Measurements from ENCODE around the gene SUSD1.

The SUSD1 gene

DNA sequence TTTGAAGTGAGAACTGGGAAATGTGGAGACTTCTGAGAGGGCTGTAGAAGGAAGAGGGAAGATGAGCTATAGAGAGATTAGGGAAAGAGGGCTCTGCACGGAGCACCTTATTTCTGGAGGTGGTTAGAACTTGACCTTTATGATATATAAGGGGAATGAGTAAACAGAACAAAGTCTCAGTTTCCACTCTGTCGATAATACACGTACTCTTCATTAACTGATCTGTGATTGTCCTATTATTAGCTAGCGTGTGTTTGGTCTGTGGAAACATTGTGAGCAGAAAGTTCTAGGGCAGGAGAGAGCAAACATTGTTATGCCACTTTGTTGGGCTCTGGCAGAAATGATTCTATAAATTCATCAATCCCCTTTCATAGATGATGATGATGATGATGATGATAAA lies 159.9 kb downstream of the SUSD1 start:
- TF ChIP-seq TSHZ2 (CRISPR knock-in tag; IDR thresholded peaks at IDR 0.05) = no peak
- TF ChIP-seq ESRRG (CRISPR knock-in tag; IDR thresholded peaks at IDR 0.05) = no peak
- TF ChIP-seq ZNF8 (CRISPR knock-in tag; IDR thresholded peaks at IDR 0.05) = no peak
- no peak for TF ChIP-seq BACH2 (CRISPR knock-in tag; IDR thresholded peaks at IDR 0.05; ENCODE audit: borderline replicate concordance)
- TF ChIP-seq PPARA (CRISPR knock-in tag; IDR thresholded peaks at IDR 0.05; ENCODE audit: borderline replicate concordance) = no peak
- no peak for TF ChIP-seq ZNF565 (CRISPR knock-in tag; conservative IDR thresholded peaks at IDR 0.05; ENCODE audit: low read depth)
- TF ChIP-seq ARNTL (CRISPR knock-in tag; IDR thresholded peaks at IDR 0.05; ENCODE audit: borderline replicate concordance, low read depth) = no peak
- TF ChIP-seq TOX (CRISPR knock-in tag; IDR thresholded peaks at IDR 0.05; ENCODE audit: borderline replicate concordance) = no peak
- TF ChIP-seq, protein P1, sequence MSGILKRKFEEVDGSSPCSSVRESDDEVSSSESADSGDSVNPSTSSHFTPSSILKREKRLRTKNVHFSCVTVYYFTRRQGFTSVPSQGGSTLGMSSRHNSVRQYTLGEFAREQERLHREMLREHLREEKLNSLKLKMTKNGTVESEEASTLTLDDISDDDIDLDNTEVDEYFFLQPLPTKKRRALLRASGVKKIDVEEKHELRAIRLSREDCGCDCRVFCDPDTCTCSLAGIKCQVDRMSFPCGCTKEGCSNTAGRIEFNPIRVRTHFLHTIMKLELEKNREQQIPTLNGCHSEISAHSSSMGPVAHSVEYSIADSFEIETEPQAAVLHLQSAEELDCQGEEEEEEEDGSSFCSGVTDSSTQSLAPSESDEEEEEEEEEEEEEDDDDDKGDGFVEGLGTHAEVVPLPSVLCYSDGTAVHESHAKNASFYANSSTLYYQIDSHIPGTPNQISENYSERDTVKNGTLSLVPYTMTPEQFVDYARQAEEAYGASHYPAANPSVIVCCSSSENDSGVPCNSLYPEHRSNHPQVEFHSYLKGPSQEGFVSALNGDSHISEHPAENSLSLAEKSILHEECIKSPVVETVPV (CRISPR knock-in tag; IDR thresholded peaks at IDR 0.05) = no peak
- no peak for TF ChIP-seq POU6F1 (CRISPR knock-in tag; IDR thresholded peaks at IDR 0.05; ENCODE audit: borderline replicate concordance, low read depth)
- ATAC-seq = no peak

DNA sequence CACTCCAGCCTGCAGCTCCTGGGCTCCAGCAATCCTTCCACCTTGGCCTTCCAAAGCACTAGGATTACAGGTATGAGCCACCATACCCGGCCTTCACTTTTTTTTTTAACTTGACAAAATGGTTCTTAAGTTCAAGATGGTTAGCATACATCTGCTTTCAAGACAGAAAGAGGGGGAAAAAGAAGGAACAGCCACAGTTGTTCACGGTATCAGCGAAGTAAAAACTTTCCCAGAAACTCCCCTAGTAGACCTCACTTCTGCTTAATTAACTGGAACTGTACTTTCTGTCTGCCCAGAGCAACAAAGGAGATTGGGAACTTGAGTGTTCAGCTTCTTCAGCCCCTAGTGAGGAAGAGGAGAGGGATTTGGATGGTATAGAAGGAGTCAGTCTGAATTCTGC lies 161.8 kb downstream of the SUSD1 start:
- ATAC-seq = no peak
- TF ChIP-seq GLIS3 (CRISPR knock-in tag; IDR thresholded peaks at IDR 0.05) (no peak), ISL1 (CRISPR knock-in tag; IDR thresholded peaks at IDR 0.05) (no peak), ZNF70 (CRISPR knock-in tag; IDR thresholded peaks at IDR 0.05) (no peak), CREB5 (CRISPR knock-in tag; IDR thresholded peaks at IDR 0.05; ENCODE audit: low read depth) (no peak)

GRCh38 chr9:112012026-112012902 lies 162.8 kb downstream of the SUSD1 start:
- TF ChIP-seq ISL1 (CRISPR knock-in tag; IDR thresholded peaks at IDR 0.05) = peak; percentile 51
- no peak for TF ChIP-seq BACH2 (CRISPR knock-in tag; IDR thresholded peaks at IDR 0.05; ENCODE audit: borderline replicate concordance)
- no peak for TF ChIP-seq ESRRG (CRISPR knock-in tag; IDR thresholded peaks at IDR 0.05)
- TF ChIP-seq ZFP3 (CRISPR knock-in tag; IDR thresholded peaks at IDR 0.05) = peak; percentile 73
- ATAC-seq = peak; percentile 95

GRCh38 chr9:112011051-112011620 lies 164.0 kb downstream of the SUSD1 start:
- ATAC-seq = peak; percentile 8; the same call in 2 of the 3 replicates
- TF ChIP-seq ESRRG (CRISPR knock-in tag; IDR thresholded peaks at IDR 0.05) (no peak), ZFP3 (CRISPR knock-in tag; IDR thresholded peaks at IDR 0.05) (no peak), OSR1 (CRISPR knock-in tag; IDR thresholded peaks at IDR 0.05) (no peak), TCF4 (CRISPR knock-in tag; IDR thresholded peaks at IDR 0.05; ENCODE audit: borderline replicate concordance) (no peak), POU6F1 (CRISPR knock-in tag; IDR thresholded peaks at IDR 0.05; ENCODE audit: borderline replicate concordance, low read depth) (no peak), BACH2 (CRISPR knock-in tag; IDR thresholded peaks at IDR 0.05; ENCODE audit: borderline replicate concordance) (no peak), PATZ1 (CRISPR knock-in tag; IDR thresholded peaks at IDR 0.05; ENCODE audit: borderline replicate concordance) (no peak), PPARA (CRISPR knock-in tag; IDR thresholded peaks at IDR 0.05; ENCODE audit: borderline replicate concordance) (no peak), SNAI2 (CRISPR knock-in tag; IDR thresholded peaks at IDR 0.05) (no peak), GLIS3 (CRISPR knock-in tag; IDR thresholded peaks at IDR 0.05) (no peak), ZFP30 (CRISPR knock-in tag; IDR thresholded peaks at IDR 0.05) (no peak), TOX (CRISPR knock-in tag; IDR thresholded peaks at IDR 0.05; ENCODE audit: borderline replicate concordance) (no peak), CREB5 (CRISPR knock-in tag; IDR thresholded peaks at IDR 0.05; ENCODE audit: low read depth) (no peak), ZNF8 (CRISPR knock-in tag; IDR thresholded peaks at IDR 0.05) (no peak)
